Measurements from ENCODE around the gene NAV1.

DNA sequence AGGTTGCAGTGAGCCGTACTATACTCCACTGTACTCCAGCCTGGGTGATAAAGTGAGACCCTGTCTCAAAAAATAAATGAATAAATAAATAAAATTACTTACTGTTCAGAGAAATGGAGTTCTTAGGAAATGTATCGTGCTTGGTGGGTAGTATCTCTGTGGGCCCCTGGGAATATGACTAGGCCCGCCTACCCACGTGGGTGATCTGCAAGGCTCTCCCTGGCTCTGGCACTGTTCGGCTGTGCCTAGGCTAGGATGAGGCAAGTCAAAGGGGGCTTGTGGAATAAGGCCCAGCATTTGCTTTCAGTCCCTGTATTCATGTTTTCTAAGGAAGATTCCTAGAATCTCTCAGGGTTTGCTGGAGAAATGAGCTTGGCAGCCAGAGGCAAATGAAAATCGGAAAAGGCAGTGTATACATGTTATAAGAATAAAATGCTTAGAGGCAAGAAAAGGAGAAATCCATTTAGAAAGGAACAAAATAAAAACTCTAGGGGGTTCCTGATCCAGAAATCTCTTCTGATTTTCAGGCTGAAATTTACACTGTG lies 27.5 kb upstream of the NAV1 start:
- TF ChIP-seq RAD21 (IDR thresholded peaks at IDR 0.05) (no peak), CTCF (IDR thresholded peaks at IDR 0.05; ENCODE audit: low read depth, low read length, missing input control) (no peak), NR2F2 (IDR thresholded peaks at IDR 0.05) (no peak), YY1 (IDR thresholded peaks at IDR 0.05) (no peak), MAX (IDR thresholded peaks at IDR 0.05) (no peak), TAF1 (conservative IDR thresholded peaks at IDR 0.05) (no peak), SP1 (IDR thresholded peaks at IDR 0.05) (no peak), RXRA (IDR thresholded peaks at IDR 0.05) (no peak), GABPA (IDR thresholded peaks at IDR 0.05 in 1 of 2, conservative IDR thresholded peaks at IDR 0.05 in 1 of 2) (no peak), ATF3 (IDR thresholded peaks at IDR 0.05) (no peak), FOXA1 (IDR thresholded peaks at IDR 0.05) (no peak)
- TF ChIP-seq, protein P1, sequence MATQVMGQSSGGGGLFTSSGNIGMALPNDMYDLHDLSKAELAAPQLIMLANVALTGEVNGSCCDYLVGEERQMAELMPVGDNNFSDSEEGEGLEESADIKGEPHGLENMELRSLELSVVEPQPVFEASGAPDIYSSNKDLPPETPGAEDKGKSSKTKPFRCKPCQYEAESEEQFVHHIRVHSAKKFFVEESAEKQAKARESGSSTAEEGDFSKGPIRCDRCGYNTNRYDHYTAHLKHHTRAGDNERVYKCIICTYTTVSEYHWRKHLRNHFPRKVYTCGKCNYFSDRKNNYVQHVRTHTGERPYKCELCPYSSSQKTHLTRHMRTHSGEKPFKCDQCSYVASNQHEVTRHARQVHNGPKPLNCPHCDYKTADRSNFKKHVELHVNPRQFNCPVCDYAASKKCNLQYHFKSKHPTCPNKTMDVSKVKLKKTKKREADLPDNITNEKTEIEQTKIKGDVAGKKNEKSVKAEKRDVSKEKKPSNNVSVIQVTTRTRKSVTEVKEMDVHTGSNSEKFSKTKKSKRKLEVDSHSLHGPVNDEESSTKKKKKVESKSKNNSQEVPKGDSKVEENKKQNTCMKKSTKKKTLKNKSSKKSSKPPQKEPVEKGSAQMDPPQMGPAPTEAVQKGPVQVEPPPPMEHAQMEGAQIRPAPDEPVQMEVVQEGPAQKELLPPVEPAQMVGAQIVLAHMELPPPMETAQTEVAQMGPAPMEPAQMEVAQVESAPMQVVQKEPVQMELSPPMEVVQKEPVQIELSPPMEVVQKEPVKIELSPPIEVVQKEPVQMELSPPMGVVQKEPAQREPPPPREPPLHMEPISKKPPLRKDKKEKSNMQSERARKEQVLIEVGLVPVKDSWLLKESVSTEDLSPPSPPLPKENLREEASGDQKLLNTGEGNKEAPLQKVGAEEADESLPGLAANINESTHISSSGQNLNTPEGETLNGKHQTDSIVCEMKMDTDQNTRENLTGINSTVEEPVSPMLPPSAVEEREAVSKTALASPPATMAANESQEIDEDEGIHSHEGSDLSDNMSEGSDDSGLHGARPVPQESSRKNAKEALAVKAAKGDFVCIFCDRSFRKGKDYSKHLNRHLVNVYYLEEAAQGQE (IDR thresholded peaks at IDR 0.05): no peak
- TF ChIP-seq, protein P2, sequence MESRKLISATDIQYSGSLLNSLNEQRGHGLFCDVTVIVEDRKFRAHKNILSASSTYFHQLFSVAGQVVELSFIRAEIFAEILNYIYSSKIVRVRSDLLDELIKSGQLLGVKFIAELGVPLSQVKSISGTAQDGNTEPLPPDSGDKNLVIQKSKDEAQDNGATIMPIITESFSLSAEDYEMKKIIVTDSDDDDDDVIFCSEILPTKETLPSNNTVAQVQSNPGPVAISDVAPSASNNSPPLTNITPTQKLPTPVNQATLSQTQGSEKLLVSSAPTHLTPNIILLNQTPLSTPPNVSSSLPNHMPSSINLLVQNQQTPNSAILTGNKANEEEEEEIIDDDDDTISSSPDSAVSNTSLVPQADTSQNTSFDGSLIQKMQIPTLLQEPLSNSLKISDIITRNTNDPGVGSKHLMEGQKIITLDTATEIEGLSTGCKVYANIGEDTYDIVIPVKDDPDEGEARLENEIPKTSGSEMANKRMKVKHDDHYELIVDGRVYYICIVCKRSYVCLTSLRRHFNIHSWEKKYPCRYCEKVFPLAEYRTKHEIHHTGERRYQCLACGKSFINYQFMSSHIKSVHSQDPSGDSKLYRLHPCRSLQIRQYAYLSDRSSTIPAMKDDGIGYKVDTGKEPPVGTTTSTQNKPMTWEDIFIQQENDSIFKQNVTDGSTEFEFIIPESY (IDR thresholded peaks at IDR 0.05): no peak
